Astrocyte of the hippocampus (primary cell): ENCODE data around the gene TACC2.

ENCODE experiments used
- DNase-seq: peaks from one replicate; pipeline ENCODE4 v3.0.0; 2011; ENCODE audit warnings: low read depth, low spot score

TACC2 gene

DNA sequence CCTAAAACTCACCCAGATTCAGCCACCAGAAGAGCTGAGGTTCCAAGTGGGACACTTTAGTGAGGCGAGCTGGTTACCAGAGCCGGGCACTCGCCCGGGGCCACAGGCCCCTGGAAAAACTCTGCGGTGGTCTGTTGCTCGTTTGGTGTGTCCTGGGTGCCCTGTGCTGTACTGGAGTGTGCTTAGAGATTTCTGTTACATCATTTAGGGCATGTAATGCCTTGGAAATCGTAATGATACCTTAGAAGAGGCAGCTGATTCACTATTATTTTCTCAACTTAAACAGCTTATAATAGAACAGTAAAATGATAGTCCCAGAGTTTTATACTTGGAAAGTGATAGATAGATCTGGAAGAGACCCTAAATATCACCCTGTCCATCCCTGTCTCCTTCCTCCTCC, 233.7 kb downstream of the TACC2 start:
- no peak for DNase-seq

DNA sequence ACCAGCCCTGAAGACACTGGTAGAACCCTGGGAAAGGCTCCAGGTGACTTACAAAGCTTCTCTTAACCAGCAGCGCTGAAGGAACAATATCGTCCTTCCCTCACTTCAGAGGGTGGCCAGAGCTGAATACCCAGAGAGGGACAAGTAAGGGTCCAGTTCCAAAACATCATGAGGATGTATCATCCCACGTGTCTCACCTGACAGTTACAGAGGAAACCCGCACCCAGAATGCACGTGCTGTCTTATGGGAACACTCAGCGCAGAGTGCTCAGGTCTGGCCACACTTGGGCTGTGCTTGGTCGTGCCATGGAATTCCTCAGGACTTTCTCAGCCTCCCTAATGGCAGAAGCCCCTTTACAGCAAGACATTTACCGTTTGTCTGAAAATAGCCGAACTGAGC, 235.2 kb downstream of the TACC2 start:
- no peak for DNase-seq

DNA sequence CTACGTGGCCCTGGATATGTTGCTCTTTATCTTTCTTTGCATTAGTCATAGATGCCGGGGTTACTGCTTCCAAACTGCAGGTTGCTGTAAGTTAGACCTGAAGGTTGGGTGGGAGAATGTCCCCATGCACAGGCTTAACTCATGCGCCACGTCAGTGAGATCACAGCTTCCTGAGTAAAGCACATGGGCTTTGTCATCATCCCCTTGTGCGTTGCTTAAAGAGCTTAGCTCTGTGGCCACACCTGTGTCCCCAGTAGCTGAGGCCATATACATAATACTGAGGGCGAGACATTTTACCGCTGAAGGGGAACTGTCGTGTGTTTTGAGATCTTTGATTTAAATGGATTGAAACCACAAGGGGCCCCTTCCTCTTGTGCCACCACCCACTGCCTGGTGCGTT, 236.4 kb downstream of the TACC2 start:
- DNase-seq, result no peak

GRCh38 chr10:122227754-122228153, 238.8 kb downstream of the TACC2 start:
- no peak for DNase-seq

DNA sequence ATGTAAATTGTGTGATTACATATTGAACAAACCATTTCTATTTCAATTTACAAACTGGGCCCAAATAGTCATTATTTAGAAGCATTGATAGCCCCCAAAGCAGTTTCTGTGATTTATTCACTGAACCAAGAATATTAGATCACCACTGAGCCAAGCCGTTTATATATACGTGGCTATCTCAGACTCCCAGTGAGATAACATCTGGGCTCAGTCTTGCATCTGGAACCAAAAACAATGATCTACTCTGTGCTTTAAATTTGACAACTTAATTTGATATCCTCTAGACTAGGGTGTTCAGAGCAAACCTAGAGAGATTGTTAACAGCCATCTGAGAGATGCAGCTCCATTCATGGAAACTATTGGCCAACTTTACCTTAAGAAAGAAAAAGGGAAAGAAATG, 240.7 kb downstream of the TACC2 start:
- no peak for DNase-seq

GRCh38 chr10:122230222-122230621, 241.3 kb downstream of the TACC2 start:
- no peak for DNase-seq

DNA sequence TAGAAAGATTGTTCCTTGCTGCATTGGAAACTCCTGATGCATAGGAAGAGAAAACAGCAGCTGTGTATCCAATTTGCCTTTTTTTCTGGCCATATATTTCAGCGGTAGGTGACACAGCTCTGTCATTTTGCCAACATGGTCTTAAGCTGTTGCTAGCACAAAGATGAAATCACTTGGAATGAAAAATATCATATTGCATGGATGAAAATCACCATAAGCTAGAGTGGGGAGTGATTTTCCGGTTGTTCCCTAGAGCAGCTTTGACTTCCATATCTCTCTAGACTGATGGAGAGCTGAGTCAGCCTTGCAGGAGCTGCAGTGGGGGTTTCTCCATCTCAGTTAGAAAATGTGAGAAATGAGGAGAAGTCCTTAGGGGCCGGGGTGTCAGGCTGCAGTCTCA, 243.8 kb downstream of the TACC2 start:
- peak; percentile 49 for DNase-seq

GRCh38 chr10:122233857-122234348, 244.9 kb downstream of the TACC2 start:
- no peak for DNase-seq

- no peak for DNase-seq
These were observed 245.5 kb downstream of the TACC2 start for GRCh38 chr10:122234416-122234815.

DNA sequence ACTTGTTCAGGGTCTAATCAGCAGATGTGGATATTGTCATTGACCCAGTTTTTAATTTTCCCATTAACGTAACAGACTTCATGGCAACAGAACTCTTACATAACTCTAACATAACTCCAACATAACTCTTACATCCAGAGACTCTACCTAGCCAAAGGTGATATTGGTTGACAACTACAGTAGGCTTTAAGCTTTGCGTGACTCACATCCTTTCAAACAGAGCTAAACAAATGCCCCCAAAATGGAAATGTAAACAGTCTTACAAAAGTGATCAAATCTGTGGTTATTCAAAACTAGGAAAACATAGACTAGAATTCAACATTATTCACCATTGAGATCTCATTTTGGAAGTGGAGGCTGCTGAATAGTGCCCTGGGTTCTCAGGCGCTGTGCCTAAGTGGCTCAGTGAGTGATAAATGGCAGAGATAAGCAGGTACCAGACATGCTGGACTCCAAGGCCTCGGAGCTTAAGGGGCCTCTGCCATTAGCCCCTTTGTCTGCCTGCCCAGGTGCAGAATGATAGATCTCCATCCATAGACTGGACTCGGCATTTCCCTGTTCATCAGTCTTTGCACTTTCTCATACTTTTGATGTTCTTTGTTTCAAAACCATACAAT, 247.8 kb downstream of the TACC2 start:
- no peak for DNase-seq

DNA sequence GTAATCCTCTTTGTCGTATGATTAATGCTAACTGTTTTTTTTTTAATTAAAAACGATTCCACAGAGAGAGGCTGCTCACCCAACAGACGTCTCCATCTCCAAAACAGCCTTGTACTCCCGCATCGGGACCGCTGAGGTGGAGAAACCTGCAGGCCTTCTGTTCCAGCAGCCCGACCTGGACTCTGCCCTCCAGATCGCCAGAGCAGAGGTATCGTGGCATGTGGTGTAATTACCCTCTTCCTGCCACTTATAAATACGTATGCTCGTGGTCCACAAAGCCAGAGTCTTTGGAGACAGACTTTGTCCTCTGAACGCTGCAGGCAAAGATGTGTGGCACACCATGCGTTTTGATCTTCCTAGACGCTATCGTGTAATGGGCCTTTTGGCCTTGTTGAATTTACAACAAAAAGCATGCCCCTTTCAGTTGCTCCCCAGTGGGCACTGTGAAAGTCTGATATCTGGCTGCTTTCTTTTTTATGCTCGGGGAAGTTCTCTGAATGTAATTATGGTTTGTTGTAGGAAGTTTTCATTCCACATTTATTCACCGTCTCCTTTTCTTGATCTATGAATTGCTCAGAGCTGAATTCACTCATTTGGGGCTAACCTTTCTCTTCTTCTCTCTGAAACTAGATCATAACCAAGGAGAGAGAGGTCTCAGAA, 248.5 kb downstream of the TACC2 start:
- DNase-seq, result no peak

- no peak for DNase-seq
These were observed 250.8 kb downstream of the TACC2 start for GRCh38 chr10:122239578-122240257.

DNA sequence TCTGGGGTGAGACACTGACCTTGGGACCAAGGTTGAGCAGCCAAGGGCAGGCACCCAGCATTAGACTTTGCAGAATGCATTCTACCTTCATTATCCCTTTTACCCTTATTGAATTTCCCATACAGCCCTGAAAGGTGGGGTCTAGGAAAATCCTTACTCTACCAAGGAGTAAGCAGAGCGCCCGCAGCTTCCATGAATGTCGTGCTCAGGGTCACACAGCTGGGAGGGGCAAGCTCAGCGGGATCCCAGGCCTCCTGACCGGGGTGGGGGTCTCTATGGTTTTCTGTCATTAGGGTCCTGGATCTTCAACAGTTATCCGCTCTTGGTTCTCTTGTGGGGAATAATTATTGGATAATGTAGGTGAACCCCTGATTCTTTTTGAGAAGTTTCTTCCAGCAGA, 251.4 kb downstream of the TACC2 start:
- DNase-seq, result no peak

GRCh38 chr10:122241836-122242235, 252.9 kb downstream of the TACC2 start:
- DNase-seq, result no peak

- DNase-seq, result no peak
These were observed 254.6 kb downstream of the TACC2 start for GRCh38 chr10:122243550-122243949.

- no peak for DNase-seq
These were observed 255.3 kb downstream of the TACC2 start for GRCh38 chr10:122244001-122244975.

DNA sequence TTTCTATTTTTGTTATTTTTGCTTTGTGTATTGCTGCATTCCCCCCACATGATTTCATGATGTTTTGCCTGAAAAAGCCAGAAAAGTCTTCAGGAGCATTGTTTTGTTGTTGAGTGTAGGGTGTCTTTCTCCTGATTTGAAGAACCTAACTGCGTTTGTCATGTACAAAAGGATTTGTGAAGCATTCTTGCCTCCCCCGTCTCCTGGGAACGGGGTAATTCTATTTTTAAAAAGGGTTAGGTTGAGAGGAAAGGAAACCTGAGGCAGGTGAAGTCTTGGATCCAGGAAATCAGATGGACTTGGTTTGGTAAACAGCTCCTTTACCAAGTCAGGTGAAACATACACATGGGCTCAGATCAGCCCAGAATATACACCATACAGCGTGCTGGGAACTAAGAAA, 256.2 kb downstream of the TACC2 start:
- DNase-seq, result no peak

- no peak for DNase-seq
These were observed 256.9 kb downstream of the TACC2 start for GRCh38 chr10:122245897-122246296.

DNA sequence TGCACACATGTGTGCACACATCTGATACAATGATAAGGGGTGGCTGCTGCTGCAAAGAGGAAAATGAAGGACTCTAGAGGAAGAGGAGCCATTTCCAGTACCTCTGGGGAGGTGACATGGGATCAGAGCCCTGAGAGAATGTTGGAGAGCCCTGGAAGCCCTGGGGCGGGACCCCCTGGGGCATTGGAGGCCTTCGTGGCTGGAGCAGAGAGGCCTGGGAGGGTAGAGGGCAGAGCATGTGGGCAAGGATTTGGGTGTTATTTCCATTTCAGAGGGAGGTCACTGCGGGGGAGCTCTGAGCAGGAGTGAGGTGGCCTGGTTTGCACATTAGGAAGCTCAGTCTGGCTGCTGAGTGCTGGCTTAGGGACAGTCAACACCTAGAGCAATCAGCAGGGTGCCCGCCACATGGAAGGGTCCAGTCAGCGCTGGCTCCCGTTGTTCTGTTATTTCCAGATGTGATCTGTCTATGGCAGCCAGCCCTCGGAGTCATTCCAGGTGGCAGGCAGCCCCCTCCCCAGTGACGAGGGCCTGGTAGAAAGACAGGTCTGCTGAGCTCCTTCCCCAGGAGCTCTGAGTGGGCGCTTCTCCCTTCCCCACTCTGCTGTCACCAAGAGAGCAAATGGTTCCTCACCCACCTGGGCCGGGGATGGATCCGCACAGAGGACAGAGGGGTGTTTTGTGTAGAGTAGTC, 258.0 kb downstream of the TACC2 start:
- DNase-seq, result no peak

GRCh38 chr10:122248356-122249302, 259.7 kb downstream of the TACC2 start:
- no peak for DNase-seq
